Small intestine (tissue), 7 donors: ENCODE data around the gene FARS2. TPM values are rescaled to one million over a fixed set of nuclear protein-coding genes. Genes with fewer than 3 reads are reported as not detected.

Experiments
- DNase-seq, 2 donors: peaks; one replicate each; pipeline versions ENCODE4 v3.0.0 to v3.0.0-alpha.2; 2013
- FAIRE-seq: peaks from 2 replicates; lab custom pipeline; 2012; peaks lifted over from hg19 to GRCh38; lab: Jason Lieb, UNC
- H3K27ac ChIP-seq, 3 donors: one replicate each; pipeline ENCODE4 v1.5.1; 2013; ENCODE audit warnings: low read length in 2 of 3, mild to moderate bottlenecking in 2 of 3, control low read depth in 1 of 3, inconsistent platforms in 1 of 3, low read depth in 1 of 3, moderate library complexity in 1 of 3
- H3K27me3 ChIP-seq, 3 donors: one replicate each; pipeline ENCODE4 v1.6.1; 2013; ENCODE audit warnings: low read length in 3 of 3, inconsistent platforms in 1 of 3; ENCODE audit not compliant: control insufficient read depth in 3 of 3, insufficient read depth in 3 of 3
- H3K36me3 ChIP-seq, 3 donors: one replicate each; pipeline ENCODE4 v1.6.1; 2013; ENCODE audit warnings: low read length in 3 of 3, inconsistent platforms in 1 of 3, low read depth in 1 of 3, mild to moderate bottlenecking in 1 of 3, moderate library complexity in 1 of 3; ENCODE audit not compliant: control insufficient read depth in 3 of 3, insufficient read depth in 2 of 3
- H3K4me1 ChIP-seq, 3 donors: one replicate each; pipeline ENCODE4 v1.6.1; 2013; ENCODE audit warnings: low read length in 2 of 3, inconsistent platforms in 1 of 3, low read depth in 1 of 3, mild to moderate bottlenecking in 1 of 3, moderate library complexity in 1 of 3; ENCODE audit not compliant: control insufficient read depth in 3 of 3, insufficient read depth in 2 of 3
- H3K4me3 ChIP-seq, 3 donors: one replicate each; pipeline ENCODE4 v1.5.1; 2013; ENCODE audit warnings: low read length in 3 of 3, control low read depth in 1 of 3, inconsistent platforms in 1 of 3, low read depth in 1 of 3, mild to moderate bottlenecking in 1 of 3, moderate library complexity in 1 of 3
- H3K9me3 ChIP-seq, 2 donors: one replicate each; pipeline ENCODE4 v1.6.1; 2013; ENCODE audit warnings: low read depth in 1 of 2, low read length in 1 of 2; ENCODE audit not compliant: control insufficient read depth in 2 of 2, insufficient read depth in 1 of 2
- WGBS, 3 donors: extraction: QIAGEN DNeasy Blood & Tissue Kit; methylation state at CpG; one replicate each; pipeline ENCODE4 v1.1.7; 2013; 5-methylcytosine and 5-hydroxymethylcytosine counted together
- polyA plus RNA-seq, 4 donors: library from polyadenylated mRNA; stranded (reverse) in 3 of 4; unstranded in 1 of 4; fragments of 200-250 nt in 3 of 4; fragments of 120-200 nt in 1 of 4; gene quantifications; one replicate each; pipeline versions ENCODE4 v1.2.1 to v1.2.3, GENCODE V29; 2013
- donor health status: healthy with polysubstance abuse.
- donor health status: control.
- donor health status: control.
- donor health status: Bipolar disorder and iron deficiency.
- donor health status: healthy.

The FARS2 gene
- polyA plus RNA-seq, 4 donors: 6.0 to 16.6 (median 11.8) TPM

DNA sequence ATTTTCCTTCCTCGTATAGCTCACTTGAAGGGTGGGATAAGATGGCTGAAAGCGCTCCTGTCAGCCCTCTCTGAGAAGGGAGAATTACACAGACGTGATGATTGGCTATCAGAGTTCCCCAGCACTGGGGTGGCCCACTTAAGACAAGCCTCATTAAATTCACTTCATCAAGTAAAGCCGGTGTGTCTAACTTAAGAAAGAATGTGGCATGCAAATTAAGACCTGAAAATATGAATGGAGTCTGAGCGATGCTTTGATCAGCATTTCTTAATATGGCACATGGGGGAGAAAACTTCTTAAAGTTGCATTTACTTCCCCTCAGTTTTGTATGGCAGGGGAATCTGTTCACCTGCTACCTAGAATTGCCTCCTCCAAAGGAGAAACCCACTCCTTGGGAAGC, 369.3 kb downstream of the FARS2 start:
- no peak for DNase-seq
- no peak overlapping the region for H3K4me3 ChIP-seq
- peaks cover 0 to 2% (median 0%) of the 10 kb centered on the region in 3 donors for H3K36me3 ChIP-seq
- FAIRE-seq: no peak
- WGBS, 3 donors: 88 to 96% (median 94%) methylated on average over 5 of the region's 5 CpGs
- no peaks in the 10 kb centered on the region for H3K27me3 ChIP-seq
- H3K27ac ChIP-seq: no peak overlapping the region
- H3K9me3 ChIP-seq: no peaks in the 10 kb centered on the region
- H3K4me1 ChIP-seq: no peaks in the 10 kb centered on the region

DNA sequence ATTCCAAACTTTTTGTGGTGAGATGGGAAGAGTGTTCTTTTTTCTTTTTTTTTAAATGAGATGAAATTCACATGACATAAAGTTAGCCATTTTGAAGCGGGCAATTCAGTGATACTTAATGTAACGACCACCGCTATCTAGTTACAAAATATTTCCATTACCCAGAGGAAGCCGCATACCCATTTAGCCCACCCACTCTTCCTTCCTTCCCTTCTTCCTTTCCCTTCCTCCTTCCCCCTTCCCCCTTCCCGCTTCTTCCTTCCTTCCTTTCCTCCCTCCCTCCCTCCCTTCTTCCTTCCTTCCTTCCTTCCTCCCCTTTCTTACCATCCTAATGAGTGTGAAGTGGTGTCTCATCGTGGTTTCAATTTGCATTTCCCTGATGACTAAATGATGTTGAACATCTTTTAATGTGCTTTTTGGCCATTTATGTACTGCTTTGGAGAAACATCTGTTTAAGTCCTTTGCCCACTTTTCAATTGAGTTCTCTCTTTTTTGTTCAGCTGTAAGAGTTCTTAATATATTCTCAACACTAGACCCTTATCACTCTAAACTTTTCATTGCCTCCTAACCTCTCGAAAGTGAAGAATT, 371.1 kb downstream of the FARS2 start:
- no peak overlapping the region for H3K4me3 ChIP-seq
- no peaks in the 10 kb centered on the region for H3K36me3 ChIP-seq
- no peaks in the 10 kb centered on the region for H3K4me1 ChIP-seq
- WGBS, 3 donors: 76 to 87% (median 86%) methylated on average over 7 of the region's 7 CpGs
- no peak for DNase-seq
- no peaks in the 10 kb centered on the region for H3K9me3 ChIP-seq
- no peak for FAIRE-seq
- H3K27me3 ChIP-seq: no peaks in the 10 kb centered on the region
- H3K27ac ChIP-seq: no peak overlapping the region

DNA sequence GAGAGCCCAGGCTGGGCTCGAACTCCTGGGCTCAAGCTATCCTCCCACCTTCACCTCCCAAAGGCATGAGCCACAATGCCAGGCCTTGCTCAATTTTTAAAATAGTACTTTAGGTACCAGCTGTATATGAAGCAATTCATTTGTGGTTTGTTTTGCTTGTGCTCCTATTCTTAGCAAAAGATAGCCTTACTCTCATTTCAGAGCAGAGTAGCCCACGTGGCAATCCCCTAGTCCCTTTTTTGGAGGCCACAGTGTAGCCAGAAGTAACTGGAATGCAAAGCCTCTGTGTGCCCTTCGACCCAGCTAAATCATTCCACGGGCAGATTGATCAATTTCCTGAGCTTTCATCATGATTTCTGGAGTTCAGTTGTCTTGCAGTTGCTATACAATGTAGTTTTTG, 373.2 kb downstream of the FARS2 start:
- no peak overlapping the region for H3K4me3 ChIP-seq
- no peak for DNase-seq
- FAIRE-seq: no peak
- peaks cover 0 to 3% of the 10 kb centered on the region in 2 donors for H3K9me3 ChIP-seq
- WGBS, 3 donors: 76 to 80% (median 79%) methylated on average over 4 of the region's 4 CpGs
- no peak overlapping the region for H3K27ac ChIP-seq
- no peaks in the 10 kb centered on the region for H3K27me3 ChIP-seq
- no peaks in the 10 kb centered on the region for H3K4me1 ChIP-seq
- H3K36me3 ChIP-seq: no peaks in the 10 kb centered on the region

DNA sequence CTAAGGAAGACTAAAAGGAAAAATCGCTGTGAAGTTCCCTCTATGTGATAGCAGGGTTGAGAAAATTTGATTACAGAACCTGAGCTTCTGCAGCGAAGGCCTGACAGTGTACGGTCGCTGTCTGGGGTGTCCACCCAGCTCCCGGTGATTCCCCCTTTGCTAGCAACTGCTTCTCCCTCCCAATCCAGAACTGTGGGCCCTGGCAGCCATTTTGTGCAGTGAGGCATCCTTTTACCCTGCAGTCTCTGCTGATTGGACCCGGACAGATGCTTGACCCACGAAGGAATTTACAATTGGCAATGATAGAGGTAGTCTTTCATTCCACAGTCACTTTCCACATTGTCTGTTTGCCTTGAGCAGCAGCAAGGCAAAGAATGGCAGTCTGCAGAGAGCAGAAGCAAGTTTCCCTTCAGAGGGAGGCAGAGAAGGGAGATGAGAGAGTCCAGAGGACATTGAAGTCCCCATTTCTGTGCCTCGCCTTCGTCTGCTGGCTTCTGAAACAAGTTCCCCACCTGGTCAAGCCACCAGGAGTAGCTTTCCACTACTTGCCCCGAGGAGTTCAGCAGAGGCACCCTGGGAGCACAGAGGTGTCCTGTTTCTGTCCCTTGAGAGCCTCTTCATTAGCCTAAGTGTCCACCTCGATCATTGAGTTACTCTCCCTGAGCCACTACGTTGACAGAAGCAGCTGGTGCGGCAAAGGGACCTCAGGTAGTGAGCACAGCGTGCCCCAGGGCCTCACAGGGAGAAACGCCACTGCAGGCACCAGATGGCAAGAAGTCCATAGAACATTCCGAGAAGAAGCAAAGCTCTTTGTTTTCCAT, 375.1 kb downstream of the FARS2 start:
- Histone ChIP-seq H3K27ac (no peak overlapping the region), H3K9me3 (peaks cover 0 to 17% of the 10 kb centered on the region in 2 donors), H3K4me3 (no peak overlapping the region), H3K4me1 (no peaks in the 10 kb centered on the region), H3K36me3 (peaks cover 0 to 5% (median 0%) of the 10 kb centered on the region in 3 donors), H3K27me3 (no peaks in the 10 kb centered on the region)
- FAIRE-seq: no peak
- DNase-seq: no peak
- 90 to 96% (median 92%) methylated on average over 16 of the region's 16 CpGs for WGBS, 3 donors

DNA sequence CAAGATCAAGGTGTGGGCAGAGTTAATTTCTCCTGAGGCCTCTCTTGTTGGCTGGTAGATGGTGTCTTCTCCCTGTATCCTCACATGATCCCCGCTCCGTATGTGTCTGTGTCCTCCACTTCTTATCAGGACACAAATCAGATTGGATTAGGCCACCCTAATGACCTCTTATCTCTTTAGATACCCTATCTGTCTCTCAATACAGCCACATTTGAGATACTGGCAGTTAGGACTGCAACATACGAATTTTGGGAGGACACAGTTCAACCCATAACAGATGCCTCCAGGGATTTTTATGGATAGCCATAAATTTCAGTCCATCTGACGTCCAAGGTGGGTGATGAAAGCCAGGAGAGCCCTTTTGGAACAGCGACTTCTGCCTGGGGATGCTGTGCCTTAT, 376.4 kb downstream of the FARS2 start:
- Histone ChIP-seq H3K36me3 (peaks cover 0 to 5% (median 0%) of the 10 kb centered on the region in 3 donors), H3K27me3 (no peaks in the 10 kb centered on the region)

DNA sequence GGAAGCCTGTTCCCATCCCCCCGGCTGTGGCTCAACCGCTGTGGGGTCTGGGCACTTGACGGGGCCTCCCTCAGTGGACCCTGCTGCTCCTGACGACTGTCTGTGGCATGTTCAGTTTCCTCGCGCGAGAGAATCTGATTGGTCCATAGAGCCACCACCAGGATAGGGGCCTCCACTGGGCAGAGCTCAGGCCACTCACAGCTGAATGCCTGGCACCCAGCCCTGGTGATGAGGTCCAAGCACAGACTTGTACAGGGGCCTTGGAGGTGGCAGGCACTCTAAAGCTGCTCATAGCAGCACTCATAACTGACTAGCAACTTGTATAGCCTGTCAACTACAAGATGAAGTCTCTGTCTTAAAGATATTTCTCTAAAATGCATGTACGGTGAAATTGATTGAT, 377.4 kb downstream of the FARS2 start:
- 88 to 96% (median 92%) methylated on average over 8 of the region's 8 CpGs for WGBS, 3 donors
- FAIRE-seq (no peak), DNase-seq (no peak)
- Histone ChIP-seq H3K4me1 (no peaks in the 10 kb centered on the region), H3K9me3 (peaks cover 0 to 17% of the 10 kb centered on the region in 2 donors), H3K36me3 (peaks cover 0 to 5% (median 0%) of the 10 kb centered on the region in 3 donors), H3K4me3 (no peak overlapping the region), H3K27me3 (no peaks in the 10 kb centered on the region), H3K27ac (no peak overlapping the region)

More for the DNA sequence above, 376.4 kb downstream of the FARS2 start:
- H3K27ac ChIP-seq: no peak overlapping the region
- H3K4me1 ChIP-seq: no peaks in the 10 kb centered on the region
- H3K4me3 ChIP-seq: no peak overlapping the region
- peaks cover 0 to 17% of the 10 kb centered on the region in 2 donors for H3K9me3 ChIP-seq
- FAIRE-seq (no peak), DNase-seq (no peak)
- 83 to 88% (median 88%) methylated on average over 5 of the region's 5 CpGs for WGBS, 3 donors

DNA sequence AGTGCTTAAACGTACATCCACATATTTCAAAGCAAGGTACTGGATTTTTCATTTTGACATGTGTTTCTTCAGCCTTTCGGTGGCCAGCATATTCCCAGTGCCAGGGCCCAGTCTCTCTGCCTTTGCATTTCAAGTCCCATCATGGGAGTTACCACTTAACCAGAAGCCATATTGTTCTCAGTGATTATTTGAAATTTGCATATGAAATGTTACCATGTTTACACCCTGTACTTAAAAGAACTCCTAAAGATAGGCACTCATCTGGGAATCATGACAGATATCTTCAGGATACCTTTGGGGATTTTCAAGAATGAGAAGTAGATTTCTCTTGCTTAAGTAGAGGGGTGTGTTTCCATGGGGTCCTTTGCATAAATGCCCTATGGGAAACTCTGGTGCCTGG, 377.9 kb downstream of the FARS2 start:
- Histone ChIP-seq H3K27ac (no peak overlapping the region), H3K4me3 (no peak overlapping the region), H3K9me3 (peaks cover 0 to 17% of the 10 kb centered on the region in 2 donors), H3K36me3 (peaks cover 0 to 5% (median 0%) of the 10 kb centered on the region in 3 donors), H3K4me1 (no peaks in the 10 kb centered on the region), H3K27me3 (no peaks in the 10 kb centered on the region)
- 94 to 95% (median 94%) methylated on average over 2 of the region's 2 CpGs for WGBS, 3 donors
- FAIRE-seq (no peak), DNase-seq (no peak)

DNA sequence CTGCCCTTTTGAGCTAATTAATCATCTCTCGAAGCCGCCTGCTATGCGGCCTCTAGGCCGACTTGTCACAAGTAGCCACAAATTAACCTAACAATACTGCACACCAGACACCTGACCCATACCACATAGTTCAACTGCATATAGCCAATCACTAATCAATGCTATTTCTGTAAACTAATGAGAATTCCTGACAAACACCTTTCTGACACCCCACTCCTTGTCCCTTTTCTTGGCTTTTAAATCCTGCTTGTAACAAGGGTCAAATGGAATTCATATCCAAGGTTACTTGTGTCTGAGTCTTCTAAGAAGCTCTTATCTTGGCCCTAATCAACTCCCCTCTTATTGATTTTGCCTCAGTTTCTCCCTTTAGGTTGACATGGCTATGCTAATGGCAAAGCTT, 379.3 kb downstream of the FARS2 start:
- H3K9me3 ChIP-seq: peaks cover 0 to 17% of the 10 kb centered on the region in 2 donors
- H3K4me1 ChIP-seq: no peaks in the 10 kb centered on the region
- no peak overlapping the region for H3K4me3 ChIP-seq
- FAIRE-seq (no peak), DNase-seq (no peak)
- peaks cover 0 to 5% (median 0%) of the 10 kb centered on the region in 3 donors for H3K36me3 ChIP-seq
- WGBS, 3 donors: 92 to 98% (median 98%) methylated on average over 4 of the region's 4 CpGs
- no peak overlapping the region for H3K27ac ChIP-seq
- H3K27me3 ChIP-seq: no peaks in the 10 kb centered on the region
